DND-41 (cell line): Measurements from ENCODE around the gene COX5A.

Source experiments
- ATAC-seq: fragments of 200-7000 bp; cut with Tn5 transposase; 3 replicates; pipeline ENCODE4 v1.9.1; 2021; ENCODE audit warnings: low read depth; ENCODE audit not compliant: insufficient read depth
- DNase-seq: peaks from one replicate; pipeline ENCODE4 v3.0.0-alpha.2; 2020
- H2AFZ ChIP-seq: 2 replicates; pipeline ENCODE4 v1.6.0; 2012; ENCODE audit warnings: low read depth, low read length
- H3K27ac ChIP-seq: 2 replicates; pipeline ENCODE4 v1.5.1; 2012; ENCODE audit warnings: low read length, inconsistent platforms
- H3K27me3 ChIP-seq: fragments of 200-600 bp; sonication (generic); 2 replicates; pipeline ENCODE4 v1.6.0; 2012; ENCODE audit warnings: low read length, mild to moderate bottlenecking, inconsistent platforms; ENCODE audit not compliant: insufficient read depth, poor library complexity
- H3K36me3 ChIP-seq: 2 replicates; pipeline ENCODE4 v1.5.1; 2012; ENCODE audit warnings: low read length, inconsistent platforms; ENCODE audit not compliant: insufficient read depth
- H3K4me1 ChIP-seq: 2 replicates; pipeline ENCODE4 v1.5.1; 2012; ENCODE audit warnings: mild to moderate bottlenecking, low read length; ENCODE audit not compliant: insufficient read depth
- H3K4me2 ChIP-seq: 2 replicates; pipeline ENCODE4 v1.6.0; 2012; ENCODE audit warnings: mild to moderate bottlenecking, moderate library complexity, low read length, inconsistent platforms; ENCODE audit not compliant: insufficient read depth
- H3K4me3 ChIP-seq, 2 experiments: fragments of 200-600 bp in 1 of 2; shearing (Covaris generic) in 1 of 2; 2 replicates each; pipeline ENCODE4 v1.5.1; 2012 to 2016; ENCODE audit warnings: inconsistent platforms in 2 of 2, low read length in 2 of 2, mild to moderate bottlenecking in 2 of 2, low read depth in 1 of 2, moderate library complexity in 1 of 2
- H3K79me2 ChIP-seq: 2 replicates; pipeline ENCODE4 v1.6.0; 2012; ENCODE audit warnings: low read length, inconsistent platforms; ENCODE audit not compliant: insufficient read depth
- H3K9ac ChIP-seq: 2 replicates; pipeline ENCODE4 v1.6.0; 2012; ENCODE audit warnings: low read depth, mild to moderate bottlenecking, inconsistent platforms, low read length, moderate library complexity
- H3K9me3 ChIP-seq: 2 replicates; pipeline ENCODE4 v1.5.1; 2012; ENCODE audit warnings: low read length, moderate library complexity, mild to moderate bottlenecking, inconsistent platforms; ENCODE audit not compliant: insufficient read depth, severe bottlenecking
- H4K20me1 ChIP-seq: 2 replicates; pipeline ENCODE4 v1.6.0; 2012; ENCODE audit warnings: low read length; ENCODE audit not compliant: insufficient read depth
- EZH2 ChIP-seq: IDR thresholded peaks from 3 replicates; pipeline ENCODE4 v1.6.1; 2012; ENCODE audit warnings: borderline replicate concordance, low read depth, mild to moderate bottlenecking, moderate library complexity, low read length, inconsistent platforms; ENCODE audit not compliant: severe bottlenecking
- TF ChIP-seq, protein P1 (sequence below): IDR thresholded peaks from 2 replicates; pipeline ENCODE4 v1.5.1; 2012; ENCODE audit warnings: borderline replicate concordance, low read length, moderate library complexity, mild to moderate bottlenecking; ENCODE audit not compliant: poor library complexity, severe bottlenecking; ENCODE audit errors: extremely low read depth

The COX5A gene

DNA sequence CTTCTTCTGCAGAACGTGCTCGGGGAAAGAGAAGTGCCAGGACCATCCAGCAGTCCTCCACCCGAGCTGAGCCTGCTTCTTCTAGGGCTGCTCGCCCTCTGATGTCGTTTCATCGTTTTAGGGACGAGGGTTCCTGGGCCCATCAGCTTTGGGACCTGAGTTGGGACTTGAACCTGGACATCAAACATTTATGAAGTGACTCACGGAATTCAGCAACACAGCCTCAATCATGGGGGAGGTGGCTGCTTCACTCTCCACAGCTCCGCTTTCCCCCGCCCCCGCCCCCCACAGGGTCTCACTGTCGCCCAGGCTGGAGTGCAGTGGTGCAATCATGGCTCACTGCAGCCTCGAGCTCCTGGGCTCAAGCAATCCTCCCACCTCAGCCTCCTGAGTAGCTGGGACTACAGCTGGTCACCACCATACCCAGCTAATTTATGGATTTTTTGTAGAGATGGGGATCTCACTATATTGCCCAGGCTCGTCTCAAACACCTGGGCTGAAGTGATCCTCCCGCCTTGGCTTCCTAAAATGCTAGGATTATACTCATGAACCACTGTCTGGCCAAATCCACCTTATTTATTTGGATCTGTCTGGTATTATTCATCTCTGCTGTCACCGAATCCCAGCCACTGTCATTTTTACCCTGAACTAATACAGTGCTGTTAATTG lies 64.0 kb downstream of the COX5A start:
- Histone ChIP-seq H2AFZ (peak overlapping the region; percentile 84), H3K9ac (peak overlapping the region; percentile 74), H3K36me3 (peaks cover 3% of the 10 kb centered on the region; the same call in 1 of the 2 replicates), H3K4me3 (peak overlapping the region; percentile 22 to 99; a peak in 3 of 4 replicates), H3K9me3 (no peaks in the 10 kb centered on the region), H4K20me1 (peaks cover 24% of the 10 kb centered on the region), H3K4me1 (peaks cover 41% of the 10 kb centered on the region), H3K27ac (peak overlapping the region; percentile 73), H3K79me2 (peaks cover 40% of the 10 kb centered on the region), H3K27me3 (no peaks in the 10 kb centered on the region), H3K4me2 (peak overlapping the region; percentile 94)
- DNase-seq (no peak), ATAC-seq (no peak)
- TF ChIP-seq EZH2 = no peak
- TF ChIP-seq, protein P1, sequence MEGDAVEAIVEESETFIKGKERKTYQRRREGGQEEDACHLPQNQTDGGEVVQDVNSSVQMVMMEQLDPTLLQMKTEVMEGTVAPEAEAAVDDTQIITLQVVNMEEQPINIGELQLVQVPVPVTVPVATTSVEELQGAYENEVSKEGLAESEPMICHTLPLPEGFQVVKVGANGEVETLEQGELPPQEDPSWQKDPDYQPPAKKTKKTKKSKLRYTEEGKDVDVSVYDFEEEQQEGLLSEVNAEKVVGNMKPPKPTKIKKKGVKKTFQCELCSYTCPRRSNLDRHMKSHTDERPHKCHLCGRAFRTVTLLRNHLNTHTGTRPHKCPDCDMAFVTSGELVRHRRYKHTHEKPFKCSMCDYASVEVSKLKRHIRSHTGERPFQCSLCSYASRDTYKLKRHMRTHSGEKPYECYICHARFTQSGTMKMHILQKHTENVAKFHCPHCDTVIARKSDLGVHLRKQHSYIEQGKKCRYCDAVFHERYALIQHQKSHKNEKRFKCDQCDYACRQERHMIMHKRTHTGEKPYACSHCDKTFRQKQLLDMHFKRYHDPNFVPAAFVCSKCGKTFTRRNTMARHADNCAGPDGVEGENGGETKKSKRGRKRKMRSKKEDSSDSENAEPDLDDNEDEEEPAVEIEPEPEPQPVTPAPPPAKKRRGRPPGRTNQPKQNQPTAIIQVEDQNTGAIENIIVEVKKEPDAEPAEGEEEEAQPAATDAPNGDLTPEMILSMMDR = no peak

DNA sequence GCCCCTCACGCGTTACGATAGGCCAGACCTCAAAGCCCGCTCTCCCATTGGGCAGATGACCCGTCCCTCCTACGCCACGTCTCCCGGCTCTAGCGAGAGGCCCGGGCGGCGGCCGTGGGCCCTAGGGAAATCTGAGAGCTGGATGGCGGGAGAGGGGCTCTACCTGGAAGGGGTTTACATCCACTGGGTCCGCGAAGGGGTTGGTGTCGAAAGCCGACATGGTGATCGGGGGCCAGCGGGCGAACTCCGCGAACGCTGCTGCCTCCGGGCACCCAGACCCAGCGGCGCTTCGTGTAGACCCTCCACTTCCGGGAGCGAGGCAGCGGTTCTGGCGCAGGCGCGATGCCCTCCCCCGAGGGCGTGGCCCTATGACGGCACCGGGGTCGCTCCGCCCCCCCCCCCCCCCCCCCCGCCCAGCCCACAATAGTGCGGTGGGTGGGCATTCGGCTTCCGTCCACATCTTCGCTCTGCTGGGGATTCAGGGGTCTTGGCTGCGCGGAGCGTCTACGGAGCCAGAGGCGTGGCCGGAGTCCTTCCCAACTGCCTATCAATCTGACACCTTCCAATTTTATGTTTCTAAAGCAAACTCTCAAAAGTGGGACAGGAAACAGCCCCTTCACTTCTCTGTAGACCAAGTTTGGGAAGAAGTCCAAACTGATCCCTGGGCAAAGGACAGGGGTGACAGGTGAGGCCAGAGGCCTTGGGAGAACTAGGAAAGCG lies 64.7 kb downstream of the COX5A start, which contains the start of gene SCAMP2:
SCAMP2 (minus strand) TSS at position 330 of the 720 bp plus-strand sequence; CDS start at position 220, 110 bp downstream.
- peaks cover 47% of the 10 kb centered on the region for H3K79me2 ChIP-seq
- no peaks in the 10 kb centered on the region for H3K9me3 ChIP-seq
- DNase-seq (peak; percentile 92), ATAC-seq (peak; percentile 97)
- H3K4me1 ChIP-seq = peaks cover 41% of the 10 kb centered on the region
- H3K4me3 ChIP-seq = peak within 1 kb of the TSS; percentile 92 to 99
- peaks cover 24% of the 10 kb centered on the region for H4K20me1 ChIP-seq
- peak within 1 kb of the TSS; percentile 90 for H2AFZ ChIP-seq
- peaks cover 8% of the 10 kb centered on the region for H3K36me3 ChIP-seq
- peak within 1 kb of the TSS; percentile 94 for H3K4me2 ChIP-seq
- no peaks in the 10 kb centered on the region for H3K27me3 ChIP-seq
- H3K27ac ChIP-seq = peak within 1 kb of the TSS; percentile 91
- TF ChIP-seq, protein P1 = no peak
- no peak for TF ChIP-seq EZH2
- H3K9ac ChIP-seq = peak within 1 kb of the TSS; percentile 74

DNA sequence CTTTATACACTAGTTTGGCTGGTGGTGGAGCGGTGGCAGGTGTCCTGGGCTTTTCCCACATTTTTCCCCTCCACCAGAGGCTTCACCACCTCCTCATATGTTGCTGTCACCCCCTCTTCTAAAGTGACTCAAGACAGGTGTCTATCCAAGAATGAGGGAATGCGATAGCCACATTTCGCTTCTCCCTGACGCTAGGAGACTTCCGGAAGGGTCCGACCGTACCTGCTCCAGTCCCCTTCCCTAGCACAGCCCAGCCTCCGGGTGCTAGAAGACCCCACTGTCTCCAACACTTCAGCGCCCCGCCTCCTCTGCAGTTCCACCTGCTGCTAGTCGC lies 65.2 kb downstream of the COX5A start:
- peaks cover 41% of the 10 kb centered on the region for H3K4me1 ChIP-seq
- ATAC-seq = no peak
- DNase-seq = no peak
- peak overlapping the region; percentile 92 to 99 for H3K4me3 ChIP-seq
- H3K27me3 ChIP-seq = no peaks in the 10 kb centered on the region
- peak overlapping the region; percentile 94 for H3K4me2 ChIP-seq
- H4K20me1 ChIP-seq = peaks cover 24% of the 10 kb centered on the region
- peaks cover 13% of the 10 kb centered on the region for H3K36me3 ChIP-seq
- no peaks in the 10 kb centered on the region for H3K9me3 ChIP-seq
- TF ChIP-seq, protein P1 = no peak
- TF ChIP-seq EZH2 = no peak
- peaks cover 52% of the 10 kb centered on the region for H3K79me2 ChIP-seq
- H2AFZ ChIP-seq = peak overlapping the region; percentile 90
- peak overlapping the region; percentile 91 for H3K27ac ChIP-seq
- H3K9ac ChIP-seq = peak overlapping the region; percentile 74
